NCI-H2227 (cell line): ENCODE data around the gene RBM39.
"Not testable (repeated sequence)": the region's sequence is repeated elsewhere in the genome, so short reads cannot be mapped to it uniquely, and the experiment has no call there.

Experiments
- DNase-seq: peaks from one replicate; lab custom pipeline; 2025; ENCODE audit not compliant: unreplicated experiment; lab: John Stamatoyannopoulos, UW

RBM39 gene

DNA sequence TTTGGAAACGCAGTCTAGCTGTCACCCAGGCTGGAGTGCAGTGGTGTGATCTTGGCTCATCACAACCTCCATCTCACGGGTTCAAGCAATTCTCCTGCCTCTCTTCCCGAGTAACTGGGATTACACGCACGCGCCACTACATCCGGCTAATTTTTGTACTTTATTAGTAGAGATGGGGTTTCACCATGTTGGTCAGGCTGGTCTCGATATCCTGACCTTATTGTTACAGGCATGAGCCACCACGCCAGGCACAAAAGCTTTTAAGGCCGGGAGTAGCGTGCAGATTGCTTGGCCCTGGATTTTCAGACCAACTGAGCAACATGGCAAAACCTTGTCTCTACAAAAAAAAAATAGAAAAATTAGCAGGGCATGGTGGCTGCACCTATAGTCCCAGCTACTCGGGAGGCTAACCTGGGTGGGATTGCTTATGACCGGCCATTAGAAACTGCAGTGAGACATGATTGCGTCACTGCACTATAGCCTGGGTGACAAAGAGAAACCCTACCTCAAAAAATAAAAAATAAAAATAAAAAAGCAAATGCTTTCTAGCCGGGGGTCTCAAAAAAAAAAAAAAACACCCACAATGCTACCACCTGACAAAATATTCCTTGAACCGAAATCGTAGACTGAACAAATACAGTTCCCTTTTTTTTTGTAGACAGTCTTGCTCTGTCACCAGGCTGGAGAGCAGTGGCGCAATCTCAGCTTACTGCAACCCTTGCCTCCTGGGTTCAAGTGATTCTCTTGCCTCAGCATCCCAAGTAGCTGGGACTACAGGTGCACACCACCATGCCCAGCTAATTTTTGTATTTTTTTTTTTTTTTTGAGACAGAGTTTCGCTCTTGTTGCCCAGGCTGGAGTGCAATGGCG, 15.0 kb downstream of the RBM39 start:
- no peak for DNase-seq

DNA sequence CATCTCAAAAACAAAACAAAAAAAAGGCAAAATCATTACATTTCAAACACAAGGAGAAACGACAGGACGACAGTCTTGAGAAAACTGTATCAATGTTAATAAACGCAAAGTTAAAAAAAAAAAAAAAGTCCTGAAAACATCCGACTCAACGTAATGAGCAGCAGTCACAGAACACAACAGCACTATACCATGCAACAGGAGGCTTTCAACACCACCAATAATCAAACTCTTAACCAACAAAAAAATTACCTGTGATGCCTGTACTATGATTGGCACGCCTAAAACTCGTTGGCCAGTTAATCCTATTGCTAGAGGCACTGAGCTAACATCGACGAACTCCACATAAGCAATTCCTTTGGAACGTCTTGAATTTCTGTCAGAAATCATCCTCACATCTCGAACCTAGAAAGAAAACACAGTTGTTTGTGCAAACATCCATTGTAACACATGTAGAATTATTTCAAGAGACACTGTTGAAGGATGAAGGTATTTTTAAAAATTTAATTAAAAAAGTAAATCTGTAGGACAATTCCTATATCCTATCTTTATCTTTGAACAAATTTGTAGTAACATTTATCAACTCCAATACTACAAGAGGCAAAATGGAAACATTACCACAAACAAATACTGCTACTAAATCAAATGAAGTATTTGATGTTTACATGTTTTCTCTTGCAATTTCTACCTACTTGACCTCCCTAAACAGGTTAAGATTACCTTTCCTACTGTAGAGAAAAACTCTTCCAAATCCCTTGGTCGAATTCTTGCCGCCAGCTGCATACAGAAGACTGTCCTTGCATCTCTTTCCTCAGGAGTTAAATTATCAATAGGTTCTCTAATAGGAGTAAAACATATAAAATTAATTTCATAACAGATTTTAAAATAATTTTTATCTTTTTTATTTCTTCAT, 17.5 kb downstream of the RBM39 start:
- no peak for DNase-seq

DNA sequence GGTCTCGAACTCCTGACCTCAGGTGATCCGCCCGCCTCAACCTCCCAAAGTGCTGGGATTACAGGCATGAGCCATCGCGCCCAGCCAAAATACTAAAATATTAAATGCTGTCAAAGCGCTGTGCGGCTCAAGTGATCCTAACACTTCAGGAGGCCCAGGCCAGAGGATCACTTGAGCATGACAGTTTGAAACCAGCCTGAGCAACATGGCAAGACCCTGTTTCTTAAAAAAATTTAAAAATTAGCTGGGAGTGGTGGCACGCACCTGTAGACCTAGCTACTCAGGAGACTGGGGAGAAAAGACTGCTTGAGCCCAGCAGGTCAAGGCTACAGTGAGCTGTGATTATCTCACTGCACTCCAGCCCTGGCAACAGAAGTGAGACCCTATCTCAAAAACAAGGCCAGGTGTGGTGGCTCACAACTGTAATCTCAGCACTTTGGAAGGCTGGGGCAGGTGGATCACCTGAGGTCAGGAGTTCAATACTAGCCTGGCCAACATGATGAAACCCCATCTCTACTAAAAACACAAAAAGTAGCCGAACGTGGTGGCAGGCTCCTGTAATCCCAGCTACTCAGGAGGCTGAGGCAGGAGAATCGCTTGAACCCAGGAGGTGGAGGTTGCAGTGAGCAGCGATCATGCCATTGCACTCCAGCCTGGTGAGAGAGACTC, 18.3 kb downstream of the RBM39 start:
- DNase-seq, result not testable (repeated sequence)

DNA sequence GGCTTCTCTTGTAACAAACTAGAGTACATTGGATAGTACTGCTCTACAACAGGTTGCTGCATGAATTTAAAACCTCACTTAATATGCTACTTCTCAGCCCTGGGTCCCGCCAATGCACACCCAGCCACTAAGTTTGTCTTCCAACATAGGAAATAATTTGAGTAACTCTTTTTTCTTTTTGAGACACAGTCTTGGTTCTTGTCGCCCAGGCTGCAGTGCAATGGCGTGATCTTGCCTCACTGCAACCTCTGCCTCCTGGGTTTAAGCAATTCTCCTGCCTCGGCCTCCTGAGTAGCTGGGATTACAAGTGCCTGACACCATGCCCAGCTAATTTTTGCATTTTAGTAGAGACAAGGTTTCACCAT, 18.8 kb downstream of the RBM39 start:
- not testable (repeated sequence) for DNase-seq

DNA sequence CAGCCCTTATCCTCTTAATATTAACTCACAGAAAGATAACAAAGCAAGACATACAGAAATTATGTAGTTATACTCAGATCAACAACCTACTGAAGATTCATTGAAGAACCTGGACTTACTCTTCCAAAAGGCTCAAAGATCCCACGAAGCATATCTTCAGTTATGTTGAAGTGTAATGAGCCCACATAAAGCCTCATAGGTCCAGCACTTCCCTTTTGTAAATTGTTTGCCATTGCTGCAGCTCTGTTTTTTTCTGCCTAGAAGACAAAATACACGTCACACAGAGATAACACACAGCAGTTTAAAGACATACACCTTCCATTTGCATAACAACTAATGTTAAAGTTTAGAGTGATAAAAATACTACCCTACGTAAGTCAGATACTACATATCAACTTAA, 20.4 kb downstream of the RBM39 start:
- no peak for DNase-seq

DNA sequence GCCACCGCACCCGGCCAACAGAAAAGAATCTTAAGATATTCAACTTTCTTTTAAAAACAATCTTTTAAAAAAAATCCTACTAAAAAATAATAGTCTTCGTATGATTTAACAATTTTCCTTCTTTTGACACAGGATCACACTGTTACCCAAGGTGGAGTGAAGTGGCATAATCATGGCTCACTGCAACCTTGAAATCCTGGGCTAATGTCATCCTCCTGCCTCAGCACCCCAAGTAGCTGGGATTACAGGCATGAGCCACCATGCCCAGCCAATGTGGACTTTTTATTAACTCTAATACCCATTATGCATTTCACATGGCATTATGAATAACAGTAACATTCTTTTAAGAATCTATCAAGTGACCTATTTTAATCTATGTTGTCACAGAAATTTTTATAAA, 20.8 kb downstream of the RBM39 start:
- no peak for DNase-seq

DNA sequence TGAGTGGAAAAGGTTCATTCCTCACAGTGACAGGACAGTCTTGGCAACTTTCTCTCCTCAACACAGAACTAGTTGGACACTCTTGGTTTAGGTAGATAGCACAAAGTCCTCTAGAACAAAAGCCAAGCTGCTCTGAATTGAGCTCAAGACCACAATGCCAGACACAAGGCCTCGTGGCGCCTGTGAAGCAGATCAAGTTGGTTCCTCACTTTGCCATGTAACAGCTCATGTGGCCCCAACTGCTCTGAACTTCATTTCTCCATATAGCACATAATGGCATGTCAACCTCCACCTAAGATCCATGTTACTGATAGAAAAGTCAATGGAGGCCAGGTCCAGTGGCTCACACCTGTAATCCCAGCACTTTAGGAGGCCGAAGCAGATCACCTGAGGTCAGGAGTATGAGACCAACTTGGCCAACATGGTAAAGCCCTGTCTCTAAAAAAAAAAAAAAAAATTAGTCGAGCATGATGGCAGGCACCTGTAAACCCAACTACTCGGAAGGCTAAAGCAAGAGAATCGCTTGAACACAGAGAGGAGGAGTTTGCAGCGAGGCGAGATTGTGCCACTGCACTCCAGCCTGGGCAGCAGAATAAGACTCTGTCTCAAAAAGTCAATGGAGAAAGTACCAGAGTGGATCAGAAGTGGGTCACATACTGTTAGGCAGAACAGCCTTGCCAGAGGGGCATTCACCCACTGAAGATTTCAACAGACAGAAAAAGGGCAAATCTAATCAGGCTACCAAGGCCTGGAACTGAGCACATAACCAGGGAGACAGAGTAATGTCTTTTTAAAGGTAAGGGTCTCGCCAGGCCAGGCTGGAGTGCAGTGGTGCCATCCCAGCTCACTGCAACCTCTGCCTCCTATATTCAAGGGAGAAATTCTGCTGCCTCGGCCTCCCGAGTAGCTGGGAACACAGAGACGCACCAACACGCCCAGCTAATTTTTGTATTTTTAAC, 21.6 kb downstream of the RBM39 start:
- DNase-seq, result no peak

DNA sequence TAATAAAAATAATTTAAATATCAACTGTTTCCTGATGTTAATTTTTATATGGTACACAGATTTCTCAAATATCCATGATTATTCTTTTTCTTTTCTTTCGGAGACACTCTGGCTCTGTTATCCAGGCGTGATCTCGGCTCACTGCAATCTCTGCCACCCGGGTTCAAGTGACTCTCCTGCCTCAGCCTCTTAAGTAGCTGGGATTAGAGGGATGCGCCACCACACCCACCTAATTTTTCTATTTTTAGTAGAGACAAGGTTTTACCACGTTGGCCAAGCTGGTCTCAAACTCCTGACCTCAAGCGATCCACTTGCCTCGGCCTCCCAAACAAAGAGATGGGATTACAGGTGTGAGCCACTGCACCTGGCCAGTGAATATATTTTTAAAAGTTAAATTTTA, 22.3 kb downstream of the RBM39 start:
- DNase-seq, result no peak

DNA sequence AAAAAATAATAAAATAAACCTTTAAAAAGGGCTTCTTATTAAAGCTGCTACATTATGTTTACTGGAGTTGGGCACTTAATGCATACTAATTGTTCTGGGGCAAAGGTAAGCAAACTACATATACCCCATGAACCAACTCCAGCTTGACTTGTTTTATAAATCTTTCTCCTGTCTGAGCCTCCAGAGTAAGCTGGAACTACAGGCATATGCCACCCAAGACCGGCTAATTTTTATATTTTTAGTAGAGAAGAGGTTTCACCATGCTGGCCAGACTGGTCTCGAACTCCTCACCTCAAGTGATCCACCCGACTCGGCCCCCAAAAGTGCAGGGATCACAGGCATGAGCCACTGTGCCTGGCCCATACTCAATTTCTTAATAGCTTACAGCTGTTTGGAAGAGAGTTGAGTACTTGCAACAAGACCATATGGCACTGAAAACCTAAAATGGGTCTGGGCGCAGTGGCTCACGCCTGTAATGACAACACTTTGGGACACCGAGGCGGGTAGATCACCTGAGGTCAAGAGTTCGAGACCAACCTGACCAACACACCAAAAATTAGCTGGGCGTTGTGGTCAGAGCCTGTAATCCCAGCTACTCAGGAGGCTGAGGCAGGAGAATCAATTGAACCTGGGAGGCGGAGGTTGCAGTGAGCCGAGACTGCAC, 23.0 kb downstream of the RBM39 start:
- DNase-seq, result no peak

DNA sequence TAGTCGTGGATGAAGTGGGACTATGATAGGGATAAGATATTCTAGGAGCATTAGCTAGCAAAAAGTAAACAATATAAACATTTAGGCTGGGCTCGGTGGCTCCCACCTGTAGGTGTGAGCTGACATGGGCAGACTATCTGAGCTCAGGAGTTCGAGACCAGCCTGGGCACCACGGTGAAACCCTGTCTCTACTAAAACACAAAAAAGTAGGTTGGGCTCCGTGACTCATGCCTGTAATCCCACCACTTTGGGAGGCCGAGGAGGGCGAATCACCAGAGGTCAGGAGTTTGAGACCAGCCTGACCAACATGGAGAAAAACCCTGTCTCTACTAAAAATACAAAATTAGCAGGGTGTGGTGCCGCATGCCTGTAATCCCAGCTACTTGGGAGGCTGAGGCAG, 23.7 kb downstream of the RBM39 start:
- DNase-seq, result not testable (repeated sequence)

DNA sequence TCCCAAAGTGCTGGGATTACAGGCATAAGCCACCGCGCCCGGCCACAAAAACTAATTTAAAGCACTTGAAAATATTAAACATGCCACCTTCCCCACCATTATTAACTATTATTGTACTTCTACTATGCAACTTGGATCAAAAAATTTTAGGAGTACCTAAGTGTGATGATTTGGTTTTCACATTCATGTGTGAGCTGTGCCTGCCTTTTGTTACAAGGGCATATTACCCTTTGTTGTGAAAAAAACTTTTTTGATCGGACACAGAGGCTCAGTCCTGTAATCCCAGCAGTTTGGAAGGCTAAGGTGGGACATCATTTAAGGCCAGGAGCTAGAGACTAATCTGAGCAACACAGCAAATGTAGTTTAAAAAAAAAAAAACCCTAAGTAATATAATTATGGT, 25.7 kb downstream of the RBM39 start:
- DNase-seq, result no peak

DNA sequence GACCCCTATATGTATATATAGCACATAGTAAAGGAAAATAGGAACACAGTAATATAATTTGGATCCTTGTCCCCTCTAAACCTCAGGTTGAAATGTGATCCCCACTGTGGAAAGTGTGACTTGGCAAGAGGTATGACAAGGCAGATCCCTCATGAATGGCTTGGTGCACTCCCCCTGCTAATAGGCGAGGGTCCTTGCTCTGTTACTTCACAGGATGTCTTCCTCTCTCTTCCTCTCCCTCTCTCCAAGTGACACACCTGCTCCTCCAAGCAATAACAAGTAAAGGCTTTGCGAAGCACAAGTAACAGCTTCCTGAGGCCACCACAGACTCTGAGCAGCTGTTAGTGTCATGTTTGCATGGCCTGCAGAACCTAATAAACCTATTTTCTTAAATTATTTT, 26.4 kb downstream of the RBM39 start:
- DNase-seq, result no peak

DNA sequence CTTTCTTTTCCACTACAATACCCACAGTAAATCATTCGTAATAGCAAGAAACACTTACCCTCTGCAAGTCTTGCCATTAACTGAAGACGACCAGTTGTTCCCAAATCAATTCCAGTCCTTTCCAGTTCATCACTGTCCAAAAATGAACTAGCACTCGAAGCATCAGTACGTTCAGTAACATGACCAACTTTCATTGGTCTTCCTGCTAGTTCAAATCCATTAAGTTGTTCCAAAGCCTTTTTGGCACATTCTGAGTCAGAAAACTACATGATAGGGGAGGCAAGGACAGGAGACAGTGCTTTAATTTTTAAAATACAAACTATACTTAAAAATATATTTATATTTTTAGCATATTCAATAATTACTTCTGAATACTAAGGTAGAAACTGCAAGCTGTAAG, 27.9 kb downstream of the RBM39 start:
- DNase-seq, result no peak

DNA sequence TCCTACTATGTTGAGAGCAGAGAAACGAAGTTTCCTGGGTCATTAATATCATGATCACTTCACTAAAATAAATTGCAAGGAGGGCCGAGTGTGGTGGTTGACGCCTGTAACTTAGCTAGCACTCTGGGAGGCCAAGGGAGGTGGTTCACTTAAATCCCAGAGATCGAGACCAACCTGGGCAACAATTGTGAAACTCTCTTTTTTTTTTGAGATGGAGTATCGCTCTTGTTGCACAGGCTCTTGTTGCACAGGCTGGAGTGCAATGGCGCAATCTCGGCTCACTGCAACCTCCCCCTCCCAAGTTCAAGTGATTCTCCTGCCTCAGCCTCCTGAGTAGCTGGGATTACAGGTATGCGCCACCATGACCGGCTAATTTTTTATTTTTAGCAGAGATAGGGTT, 28.9 kb downstream of the RBM39 start:
- DNase-seq, result not testable (repeated sequence)

DNA sequence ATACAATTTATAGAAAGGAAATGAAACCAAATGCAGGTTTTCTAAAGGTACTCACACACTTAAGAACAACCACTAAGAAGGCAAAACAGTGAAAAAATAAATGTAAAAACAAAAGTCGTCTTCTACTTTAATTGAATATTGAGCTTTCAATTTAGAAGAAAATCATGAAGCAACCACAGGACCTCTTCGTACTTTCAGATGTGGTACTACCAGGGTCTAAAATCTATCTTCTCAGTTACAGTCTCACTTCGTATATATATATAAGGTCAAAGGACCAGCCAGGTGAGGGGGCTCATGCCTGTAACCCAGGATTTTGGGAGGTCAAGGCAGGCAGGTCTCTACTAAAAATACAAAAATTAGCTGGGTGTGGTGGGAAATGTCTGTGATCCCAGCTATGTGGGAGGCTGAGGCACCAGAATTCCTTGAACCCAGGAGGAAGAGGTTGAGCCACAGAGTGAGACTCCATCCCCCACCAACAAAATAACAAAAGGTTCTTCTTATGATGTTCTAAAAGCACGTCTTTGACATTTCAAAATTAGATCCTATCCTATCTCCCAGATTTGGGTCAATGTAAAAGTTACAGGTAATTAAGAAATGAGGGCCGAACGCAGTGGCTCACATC, 30.4 kb downstream of the RBM39 start:
- no peak for DNase-seq

DNA sequence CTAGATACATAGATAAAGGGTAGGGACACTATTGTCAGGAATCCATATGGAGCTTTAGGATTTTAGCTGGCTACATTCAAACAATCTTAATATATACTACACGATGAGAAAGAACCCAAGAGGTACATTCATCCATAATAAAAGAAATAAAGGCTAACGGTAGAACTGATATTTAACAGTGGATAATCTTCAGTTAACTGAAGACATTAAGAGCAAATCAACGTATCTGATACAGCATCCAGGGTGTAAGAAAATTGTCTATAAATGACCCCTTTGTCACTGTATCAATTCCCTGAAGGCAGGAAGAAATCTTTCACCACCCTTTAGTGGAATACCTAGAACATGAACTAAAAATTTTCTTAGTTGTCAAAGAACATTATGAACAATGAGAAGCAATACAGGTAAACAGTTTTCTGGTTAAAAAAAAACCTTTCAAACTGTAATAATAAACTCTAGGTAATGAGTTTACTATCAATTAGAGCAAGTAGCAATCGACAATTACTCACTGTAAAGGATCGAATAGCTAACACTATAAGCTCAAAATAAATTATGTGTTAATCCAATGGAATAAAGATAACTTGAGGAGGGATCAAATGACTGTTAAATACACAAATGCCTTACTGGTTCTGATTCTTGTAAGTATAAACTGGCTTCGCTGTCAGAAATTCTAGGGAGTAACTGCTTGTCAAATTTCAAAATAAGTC, 31.0 kb downstream of the RBM39 start:
- no peak for DNase-seq

DNA sequence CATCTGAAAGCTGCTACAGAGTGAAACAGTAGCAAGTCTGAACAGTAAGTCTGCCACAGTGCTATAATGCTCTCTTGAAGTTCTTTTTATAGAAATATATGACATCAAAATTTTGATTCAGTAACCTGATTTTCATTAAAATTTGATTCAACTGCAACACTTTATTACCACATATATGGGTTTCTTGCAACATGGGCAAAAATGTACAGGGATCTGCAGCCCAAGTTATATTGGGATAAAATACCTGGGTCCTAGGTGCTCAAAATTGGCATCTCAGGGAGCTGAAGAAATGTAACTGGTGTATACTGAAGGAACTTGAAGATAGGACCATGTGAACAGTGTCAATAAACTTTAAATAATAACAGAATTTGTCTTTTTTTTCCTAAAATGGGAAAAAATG, 32.0 kb downstream of the RBM39 start:
- no peak for DNase-seq

DNA sequence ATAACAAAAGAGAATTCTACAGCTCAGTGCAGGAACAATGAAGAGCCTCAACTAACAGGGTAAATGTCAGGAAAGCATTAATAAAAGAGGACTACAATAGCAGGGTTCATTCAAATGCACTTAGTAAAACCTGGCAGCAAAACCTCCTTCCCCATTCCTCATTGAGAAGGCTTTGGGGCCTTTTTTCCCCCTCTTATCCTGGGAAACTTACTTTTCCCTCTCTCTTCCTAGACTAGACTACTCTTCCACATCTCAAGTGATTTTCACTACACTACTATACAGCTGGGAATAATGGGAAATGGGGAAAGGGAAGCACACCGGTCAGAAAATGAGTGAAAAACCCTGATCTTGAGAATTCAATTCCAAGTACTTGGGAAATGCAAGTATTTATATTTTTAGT, 32.8 kb downstream of the RBM39 start:
- no peak for DNase-seq

DNA sequence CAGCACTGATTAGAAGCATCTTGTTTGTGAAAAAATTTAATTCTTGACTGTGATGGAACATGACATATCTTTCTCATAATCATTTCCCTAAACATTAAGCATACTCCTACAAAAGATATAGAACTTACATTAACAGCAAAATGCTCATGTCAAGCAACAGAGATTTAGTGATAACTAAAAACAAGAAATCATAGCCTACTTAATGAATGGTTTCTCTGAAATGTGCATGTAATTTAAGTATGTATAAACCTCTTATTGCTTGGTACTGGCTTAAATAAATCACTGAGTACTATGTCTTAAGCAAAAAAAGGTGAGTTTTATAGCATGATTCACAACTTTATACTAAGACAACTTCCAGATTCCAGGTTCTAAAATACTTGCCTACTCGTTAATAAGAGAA, 33.6 kb downstream of the RBM39 start:
- no peak for DNase-seq
